Measurements from ENCODE around the gene RXRA.

DNA sequence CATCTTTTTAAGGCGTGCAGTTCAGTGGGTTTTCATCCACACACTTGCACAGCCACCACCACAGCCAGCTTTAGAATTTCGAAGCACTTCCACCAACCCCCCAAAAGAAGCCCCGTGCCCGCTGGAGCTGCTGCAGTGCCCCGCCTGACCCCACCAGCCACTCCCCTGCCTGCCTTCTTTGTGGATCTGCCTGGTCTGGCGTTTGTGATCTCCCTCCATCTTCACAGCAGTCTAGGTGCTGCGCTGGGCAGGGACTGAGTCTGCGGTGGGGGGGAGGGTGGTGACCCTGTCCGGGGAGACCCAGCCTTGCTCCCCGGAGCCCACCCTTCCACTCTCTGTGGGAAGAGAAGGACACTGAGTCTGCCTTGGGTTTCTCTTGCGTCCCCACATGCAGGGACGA is 40.8 kb downstream of the RXRA start:
- no peak for TF ChIP-seq EP300 (IDR thresholded peaks at IDR 0.05)
- TF ChIP-seq, protein P1, sequence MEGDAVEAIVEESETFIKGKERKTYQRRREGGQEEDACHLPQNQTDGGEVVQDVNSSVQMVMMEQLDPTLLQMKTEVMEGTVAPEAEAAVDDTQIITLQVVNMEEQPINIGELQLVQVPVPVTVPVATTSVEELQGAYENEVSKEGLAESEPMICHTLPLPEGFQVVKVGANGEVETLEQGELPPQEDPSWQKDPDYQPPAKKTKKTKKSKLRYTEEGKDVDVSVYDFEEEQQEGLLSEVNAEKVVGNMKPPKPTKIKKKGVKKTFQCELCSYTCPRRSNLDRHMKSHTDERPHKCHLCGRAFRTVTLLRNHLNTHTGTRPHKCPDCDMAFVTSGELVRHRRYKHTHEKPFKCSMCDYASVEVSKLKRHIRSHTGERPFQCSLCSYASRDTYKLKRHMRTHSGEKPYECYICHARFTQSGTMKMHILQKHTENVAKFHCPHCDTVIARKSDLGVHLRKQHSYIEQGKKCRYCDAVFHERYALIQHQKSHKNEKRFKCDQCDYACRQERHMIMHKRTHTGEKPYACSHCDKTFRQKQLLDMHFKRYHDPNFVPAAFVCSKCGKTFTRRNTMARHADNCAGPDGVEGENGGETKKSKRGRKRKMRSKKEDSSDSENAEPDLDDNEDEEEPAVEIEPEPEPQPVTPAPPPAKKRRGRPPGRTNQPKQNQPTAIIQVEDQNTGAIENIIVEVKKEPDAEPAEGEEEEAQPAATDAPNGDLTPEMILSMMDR (IDR thresholded peaks at IDR 0.05): no peak
- no peak for TF ChIP-seq POLR2A (IDR thresholded peaks at IDR 0.05)
